B cell (primary cell): ENCODE data around the gene INKA1. TPM values are rescaled to one million over a fixed set of nuclear protein-coding genes. Genes with fewer than 3 reads are reported as not detected.

Source experiments
- ATAC-seq: fragments of 200-7000 bp; cut with Tn5 transposase; one replicate; pipeline ENCODE4 v1.10.0; 2021; ENCODE audit warnings: low read depth, mild to moderate bottlenecking, moderate number of reproducible peaks, moderate library complexity
- CTCF ChIA-PET: fragments of 350-600 bp; sonication (Branson Sonifier 250); formaldehyde crosslinking; loops from one replicate; lab custom pipeline; 2021; ENCODE audit warnings: antibody characterized with exemption, inconsistent platforms; lab: Charles Lee
- POLR2A ChIA-PET: fragments of 350-600 bp; sonication (Branson Sonifier 250); formaldehyde crosslinking; loops from one replicate; lab custom pipeline; 2021; ENCODE audit warnings: antibody characterized with exemption; lab: Charles Lee
- DNase-seq: peaks from one replicate; pipeline ENCODE4 v3.0.0; 2013
- H2AFZ ChIP-seq: 2 replicates; pipeline ENCODE4 v1.6.1; 2012; ENCODE audit warnings: mild to moderate bottlenecking, low read depth, low read length; ENCODE audit not compliant: insufficient read depth, poor library complexity, severe bottlenecking
- H3K27ac ChIP-seq, 2 donors: 1 replicate in 1 of 2; 2 replicates in 1 of 2; pipeline ENCODE4 v1.5.1; 2012 to 2013; ENCODE audit warnings: low read length in 2 of 2, mild to moderate bottlenecking in 2 of 2, moderate library complexity in 1 of 2
- H3K27me3 ChIP-seq, 4 experiments: fragments of 200-600 bp in 1 of 4; sonication (generic) in 1 of 4; replicated peaks in 1 of 4; 1 replicate in 2 of 4; 2 replicates in 2 of 4; pipeline versions ENCODE4 v1.6.1 to v1.7.0; 2013 to 2016; ENCODE audit warnings: low read length in 3 of 4, mild to moderate bottlenecking in 2 of 4, mixed read lengths in 1 of 4, moderate library complexity in 1 of 4; ENCODE audit not compliant: insufficient read depth in 4 of 4, control insufficient read depth in 3 of 4; ENCODE audit errors: control extremely low read depth in 1 of 4
- H3K36me3 ChIP-seq, 2 experiments: replicated peaks in 1 of 2; 1 replicate in 1 of 2; 2 replicates in 1 of 2; pipeline versions ENCODE4 v1.6.1 to v1.7.1; 2013; ENCODE audit warnings: low read length in 1 of 2; ENCODE audit not compliant: insufficient read depth in 2 of 2, control insufficient read depth in 1 of 2; ENCODE audit errors: control extremely low read depth in 1 of 2, extremely low read depth in 1 of 2
- H3K4me1 ChIP-seq, 2 donors: fragments of 200-600 bp in 1 of 2; sonication (generic) in 1 of 2; 1 replicate in 1 of 2; 2 replicates in 1 of 2; pipeline versions ENCODE4 v1.5.1 to v1.6.1; 2013 to 2017; ENCODE audit warnings: low read length in 2 of 2; ENCODE audit not compliant: control insufficient read depth in 2 of 2, insufficient read depth in 2 of 2
- H3K4me2 ChIP-seq: replicated peaks from 2 replicates; pipeline ENCODE3; 2012; ENCODE audit warnings: mild to moderate bottlenecking, low read depth, low read length; ENCODE audit not compliant: poor library complexity, severe bottlenecking
- H3K4me3 ChIP-seq, 5 experiments: fragments of 200-600 bp in 1 of 5; sonication (generic) in 1 of 5; 1 replicate in 3 of 5; 2 replicates in 2 of 5; pipeline versions ENCODE4 v1.5.1 to v1.7.0; 2011 to 2016; ENCODE audit warnings: low read length in 4 of 5, mild to moderate bottlenecking in 4 of 5, low read depth in 2 of 5, control low read depth in 1 of 5, moderate library complexity in 1 of 5; ENCODE audit not compliant: insufficient read depth in 1 of 5; ENCODE audit errors: control extremely low read depth in 1 of 5, extremely low read depth in 1 of 5
- H3K79me2 ChIP-seq: fragments of 200-600 bp; sonication (generic); one replicate; pipeline ENCODE4 v1.6.0; 2016; ENCODE audit warnings: low read length; ENCODE audit not compliant: control insufficient read depth, insufficient read depth
- H3K9ac ChIP-seq: fragments of 200-600 bp; sonication (generic); 2 replicates; pipeline ENCODE4 v1.6.1; 2017; ENCODE audit warnings: mild to moderate bottlenecking, low read length, moderate library complexity
- H3K9me3 ChIP-seq, 3 donors: one replicate each; pipeline versions ENCODE4 v1.6.1 to v1.7.1; 2013; ENCODE audit warnings: low read length in 2 of 3; ENCODE audit not compliant: control insufficient read depth in 2 of 3, insufficient read depth in 1 of 3; ENCODE audit errors: control extremely low read depth in 1 of 3
- H4K20me1 ChIP-seq: 2 replicates; pipeline ENCODE4 v1.6.0; 2012; ENCODE audit warnings: mild to moderate bottlenecking, low read length; ENCODE audit not compliant: insufficient read depth, control insufficient read depth, poor library complexity, severe bottlenecking
- H3K27ac Mint-ChIP-seq: one replicate; pipeline ENCODE4 v1.8.0; 2021; ENCODE audit warnings: mixed read lengths
- H3K27me3 Mint-ChIP-seq: one replicate; pipeline ENCODE4 v1.8.0; 2021; ENCODE audit warnings: mixed read lengths
- H3K4me1 Mint-ChIP-seq: one replicate; pipeline ENCODE4 v1.8.0; 2021; ENCODE audit warnings: mixed read lengths
- H3K4me3 Mint-ChIP-seq: one replicate; pipeline ENCODE4 v1.8.0; 2021; ENCODE audit warnings: mixed read lengths
- H3K9me3 Mint-ChIP-seq: one replicate; pipeline ENCODE4 v1.8.0; 2022; ENCODE audit warnings: mixed read lengths; ENCODE audit not compliant: insufficient read depth
- EZH2 ChIP-seq: IDR thresholded peaks from 2 replicates; pipeline ENCODE4 v1.6.1; 2012; ENCODE audit warnings: borderline replicate concordance, low read depth, mild to moderate bottlenecking, moderate library complexity, low read length; ENCODE audit not compliant: insufficient read depth, poor library complexity, severe bottlenecking
- WGBS: methylation state at CpG from one replicate; pipeline ENCODE4 v1.1.5; 2013; ENCODE audit warnings: missing lambda C conversion rate; ENCODE audit not compliant: insufficient coverage; 5-methylcytosine and 5-hydroxymethylcytosine counted together
- intact Hi-C: fragments of 100-400 bp; cut with micrococcal nuclease; formaldehyde crosslinking; loops from one replicate; pipeline ENCODE4 v1.10.0; 2022
- polyA plus RNA-seq: library from polyadenylated mRNA; depleted of rRNA; stranded (reverse); fragments of >200 nt; gene quantifications from 2 replicates; pipeline ENCODE4 v1.2.3, GENCODE V29; 2012
- total RNA-seq, 2 donors: library from RNA; stranded (reverse); fragments of 120-200 nt in 1 of 2; gene quantifications; 1 replicate in 1 of 2; 2 replicates in 1 of 2; pipeline versions ENCODE4 v1.2.3 to v1.2.4, GENCODE V29; 2013 to 2022
- TF ChIP-seq, protein P1 (sequence below): fragments of 200-600 bp; IDR thresholded peaks from one replicate; pipeline ENCODE4 v1.8.0; 2022; ENCODE audit warnings: antibody characterized with exemption, mild to moderate bottlenecking

INKA1 gene
- total and polyA plus RNA-seq, 2 donors (not counting 1 experiment from before 2014, with no cell fraction given), result 24.0 to 28.2 TPM

DNA sequence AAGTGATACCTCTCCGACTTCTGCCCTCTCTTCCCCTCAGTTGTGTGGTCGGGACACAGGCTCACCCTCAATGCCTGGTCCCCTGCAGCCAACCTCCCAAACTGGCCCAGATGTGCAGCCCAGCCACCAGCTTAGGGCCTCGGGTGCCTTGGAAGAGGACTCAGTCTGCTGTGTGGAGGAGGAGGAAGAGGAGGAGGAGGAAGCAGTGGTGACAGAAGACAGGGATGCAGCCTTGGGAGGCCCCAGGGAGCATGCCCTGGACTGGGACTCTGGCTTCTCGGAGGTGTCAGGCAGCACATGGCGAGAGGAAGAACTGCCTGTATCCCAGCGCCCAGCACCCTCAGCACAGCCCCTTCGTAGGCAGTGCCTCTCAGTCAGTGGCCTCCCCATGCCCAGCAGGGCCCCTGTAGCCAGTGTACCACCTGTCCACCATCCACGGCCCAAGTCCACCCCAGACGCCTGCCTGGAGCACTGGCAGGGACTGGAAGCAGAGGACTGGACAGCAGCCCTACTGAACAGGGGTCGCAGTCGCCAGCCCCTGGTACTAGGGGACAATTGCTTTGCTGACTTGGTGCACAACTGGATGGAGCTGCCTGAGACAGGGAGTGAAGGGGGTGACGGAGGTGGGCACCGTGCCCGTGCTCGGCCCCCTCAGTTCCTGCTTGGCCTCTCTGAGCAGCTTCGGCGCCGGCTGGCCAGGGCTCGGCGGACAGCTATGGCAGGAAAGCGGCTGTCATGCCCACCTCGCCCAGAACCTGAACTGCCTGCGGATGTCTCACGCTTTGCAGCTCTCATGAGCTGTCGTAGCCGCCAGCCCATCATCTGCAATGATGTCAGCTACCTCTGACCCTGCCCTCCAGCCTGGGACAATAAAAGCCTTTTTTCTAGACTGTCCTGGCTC, 1.3 kb downstream of the INKA1 start:
- Mint-ChIP-seq H3K4me1 (peaks cover 64% of the 10 kb centered on the region), H3K4me3 (peak overlapping the region; percentile 86), H3K27me3 (peaks cover 5% of the 10 kb centered on the region), H3K9me3 (no peaks in the 10 kb centered on the region), H3K27ac (peak overlapping the region; percentile 98)
- Histone ChIP-seq H3K27ac (peak overlapping the region; percentile 91 to 97), H3K4me2 (peak overlapping the region; percentile 99), H2AFZ (peak overlapping the region; percentile 90), H3K9me3 (no peaks in the 10 kb centered on the region), H3K4me1 (peaks cover 51 to 62% of the 10 kb centered on the region in 2 donors), H3K4me3 (peak overlapping the region; percentile 8 to 99 (median 95)), H4K20me1 (no peaks in the 10 kb centered on the region), H3K27me3 (no peaks in the 10 kb centered on the region), H3K9ac (peak overlapping the region; percentile 98), H3K36me3 (peaks cover 0 to 20% of the 10 kb centered on the region in 2 experiments), H3K79me2 (peaks cover 10% of the 10 kb centered on the region)
- ChIA-PET CTCF (interaction anchor here (0.6 to 15.1 kb wide), 9 partner anchors 11 to 286 kb away, joined by 3 to 547 read pairs (median 3); partner anchors contain the start of gene UBA7), POLR2A (interaction anchor here (0.6 to 5.0 kb wide), 14 partner anchors 9 to 758 kb away, joined by 3 to 99 read pairs (median 6); partner anchors contain the start of genes AMIGO3, GMPPB, IP6K1 and MON1A)
- peak; percentile 63 for DNase-seq
- WGBS, result 17% methylated on average over 24 of the region's 26 CpGs
- no peak for TF ChIP-seq EZH2
- TF ChIP-seq, protein P1, sequence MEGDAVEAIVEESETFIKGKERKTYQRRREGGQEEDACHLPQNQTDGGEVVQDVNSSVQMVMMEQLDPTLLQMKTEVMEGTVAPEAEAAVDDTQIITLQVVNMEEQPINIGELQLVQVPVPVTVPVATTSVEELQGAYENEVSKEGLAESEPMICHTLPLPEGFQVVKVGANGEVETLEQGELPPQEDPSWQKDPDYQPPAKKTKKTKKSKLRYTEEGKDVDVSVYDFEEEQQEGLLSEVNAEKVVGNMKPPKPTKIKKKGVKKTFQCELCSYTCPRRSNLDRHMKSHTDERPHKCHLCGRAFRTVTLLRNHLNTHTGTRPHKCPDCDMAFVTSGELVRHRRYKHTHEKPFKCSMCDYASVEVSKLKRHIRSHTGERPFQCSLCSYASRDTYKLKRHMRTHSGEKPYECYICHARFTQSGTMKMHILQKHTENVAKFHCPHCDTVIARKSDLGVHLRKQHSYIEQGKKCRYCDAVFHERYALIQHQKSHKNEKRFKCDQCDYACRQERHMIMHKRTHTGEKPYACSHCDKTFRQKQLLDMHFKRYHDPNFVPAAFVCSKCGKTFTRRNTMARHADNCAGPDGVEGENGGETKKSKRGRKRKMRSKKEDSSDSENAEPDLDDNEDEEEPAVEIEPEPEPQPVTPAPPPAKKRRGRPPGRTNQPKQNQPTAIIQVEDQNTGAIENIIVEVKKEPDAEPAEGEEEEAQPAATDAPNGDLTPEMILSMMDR, result no peak
- no peak for ATAC-seq
- intact Hi-C loops, result loop anchor here (1.0 to 5.0 kb wide), 2 partner anchors 9 to 423 kb away; partner anchors contain the start of gene UBA7
